ENCODE results near the gene FRAT2. TPM values are rescaled to one million over a fixed set of nuclear protein-coding genes. Genes with fewer than 3 reads are reported as not detected.

The FRAT2 gene
- total and polyA plus RNA-seq, 2 of the 4 experiments (the other 2 are of a cell fraction) = 2.0 to 2.5 TPM

DNA sequence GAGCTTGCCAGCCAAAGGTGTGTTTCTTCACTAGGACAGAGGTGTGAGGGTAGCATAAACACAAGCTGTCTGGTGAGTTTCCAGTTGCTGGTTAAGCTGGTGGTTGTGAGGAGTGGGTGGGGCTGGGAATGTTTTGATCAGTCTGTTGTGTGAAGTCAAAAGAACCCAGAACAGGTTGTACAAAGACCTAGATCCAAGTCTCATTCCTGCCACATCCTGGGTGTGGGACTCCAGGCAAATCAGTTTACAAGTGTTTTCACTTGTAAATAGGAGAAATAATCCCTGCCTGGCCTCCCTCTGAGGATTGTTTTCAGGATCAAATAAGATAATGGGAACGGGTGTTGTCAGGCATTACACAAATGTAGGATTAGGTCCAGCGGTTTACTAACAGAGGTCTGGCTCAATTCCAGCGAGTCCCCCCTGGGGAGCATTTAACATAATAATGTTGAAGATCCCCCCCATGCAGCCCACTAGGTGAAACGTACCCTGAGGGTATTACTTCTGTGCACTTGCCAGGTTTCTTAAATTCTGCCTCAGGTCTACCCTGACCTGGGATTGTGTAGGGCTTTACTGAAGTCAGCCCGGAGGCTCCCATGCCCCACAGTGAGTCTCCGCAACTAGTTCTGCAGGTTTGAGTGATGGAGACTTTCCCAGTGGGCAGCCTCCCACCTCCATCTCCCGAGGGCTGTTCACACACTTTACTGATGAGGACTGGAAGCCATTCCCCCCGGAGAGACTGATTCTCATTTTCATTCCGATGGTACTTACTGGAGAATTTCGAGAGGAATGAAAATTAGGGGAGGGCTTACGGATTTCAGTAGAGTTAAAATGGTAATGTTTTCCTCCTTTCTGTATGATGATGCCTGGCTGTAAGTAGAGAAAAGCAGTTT lies 2.7 kb upstream of the FRAT2 start:
- DNase-seq = no peak
- Histone ChIP-seq H4K5ac (ENCODE audit: low read depth, low read length) (no peak overlapping the region), H3K9ac (ENCODE audit: low read depth, low read length) (no peak overlapping the region), H4K91ac (ENCODE audit: insufficient read depth, low read depth, low read length) (no peak overlapping the region), H3K56ac (ENCODE audit: extremely low read depth, insufficient read depth, low read length) (no peak overlapping the region), H2BK20ac (ENCODE audit: low read depth, low read length) (no peak overlapping the region), H3K27me3 (ENCODE audit: control insufficient read depth, insufficient read depth, low read length) (peaks cover 23% of the 10 kb centered on the region), H3K4me1 (ENCODE audit: control insufficient read depth, insufficient read depth, low read length) (peaks cover 4% of the 10 kb centered on the region), H3K4ac (ENCODE audit: low read depth, low read length) (no peak overlapping the region), H2AK5ac (ENCODE audit: low read depth, low read length) (no peak overlapping the region), H3K14ac (replicated peaks; ENCODE audit: low read depth, low read length) (no peak overlapping the region), H3K27ac (ENCODE audit: insufficient read depth, low read length) (no peak overlapping the region), H4K20me1 (ENCODE audit: insufficient read depth, low read length) (no peaks in the 10 kb centered on the region), H3K4me2 (ENCODE audit: low read depth, low read length) (no peak overlapping the region), H4K8ac (ENCODE audit: low read depth in 2 of 2, low read length in 2 of 2) (no peak overlapping the region), H2BK120ac (ENCODE audit: low read depth, low read length) (no peak overlapping the region), H3K9me3 (ENCODE audit: control insufficient read depth, insufficient read depth, low read length) (no peaks in the 10 kb centered on the region), H3K36me3 (ENCODE audit: control insufficient read depth, insufficient read depth, low read length) (no peaks in the 10 kb centered on the region), H3K18ac (ENCODE audit: low read depth, low read length) (no peak overlapping the region), H3K23ac (ENCODE audit: low read depth, low read length) (no peak overlapping the region), H3K79me1 (ENCODE audit: low read depth in 1 of 2, low read length in 2 of 2) (peaks cover 2 to 13% of the 10 kb centered on the region in 2 experiments; a peak in 3 of 4 replicates), H3K4me3 (ENCODE audit: insufficient read depth, low read depth, low read length) (no peak overlapping the region), H2AK9ac (replicated peaks; ENCODE audit: low read depth, low read length, poor library complexity) (no peak overlapping the region), H2BK15ac (ENCODE audit: low read depth, low read length) (no peak overlapping the region), H2AFZ (replicated peaks; ENCODE audit: low read length, poor library complexity) (peak overlapping the region; percentile 2), H2BK5ac (ENCODE audit: low read depth, low read length, poor library complexity, severe bottlenecking) (no peak overlapping the region), H3K9me1 (ENCODE audit: insufficient read depth, low read length) (no peaks in the 10 kb centered on the region)
- no TSS peak for BruUV-seq (replicated peaks)
- dilution Hi-C loops (cut with HindIII; ENCODE audit: low sequenced_read_pairs, unreplicated experiment) = no loop called here
- POLR2A ChIA-PET (ENCODE audit: unreplicated experiment) = no interaction called here
- intact Hi-C loops (cut with micrococcal nuclease) = no loop called here
- CTCF ChIA-PET = no interaction called here
- in situ Hi-C loops (cut with MboI; ENCODE audit: low sequenced_read_pairs) = no loop called here
- WGBS, 2 experiments (ENCODE audit: extremely low coverage in 2 of 2, insufficient read length in 1 of 2) = 10% methylated on average over 3 of the region's 11 CpGs; no CpG with 5 or more reads in 1 of the 2 experiments
- ATAC-seq (ENCODE audit: low read depth) = no peak
- TF ChIP-seq RFX5 (IDR thresholded peaks at IDR 0.05; ENCODE audit: low read depth, low read length) = no peak
